Measurements from ENCODE around the gene MRPS2.
"Not testable (repeated sequence)": the region's sequence is repeated elsewhere in the genome, so short reads cannot be mapped to it uniquely, and the experiment has no call there.

GRCh38 chr9:135535631-135536030, 35.1 kb downstream of the MRPS2 start:
- TF ChIP-seq CTCF, POLR2A (IDR thresholded peaks at IDR 0.05): not testable (repeated sequence)
